ENCODE measurements around the gene NPBWR2. TPM values are rescaled to one million over a fixed set of nuclear protein-coding genes. Genes with fewer than 3 reads are reported as not detected.
"Not testable (repeated sequence)": the region's sequence is repeated elsewhere in the genome, so short reads cannot be mapped to it uniquely, and the experiment has no call there.

The NPBWR2 gene
- total RNA-seq, 1 experiment from 2014 or later = not detected

- Histone ChIP-seq H3K36me3 (ENCODE audit: control insufficient read depth, insufficient read depth, low read length) (no peaks in the 10 kb centered on the region), H3K4me3 (ENCODE audit: low read depth in 2 of 2, low read length in 2 of 2) (no peak overlapping the region), H3K27me3 (ENCODE audit: control insufficient read depth, insufficient read depth, low read length) (peaks cover 8% of the 10 kb centered on the region), H3K4me1 (ENCODE audit: control insufficient read depth, insufficient read depth, low read length) (no peaks in the 10 kb centered on the region), H3K9me3 (ENCODE audit: control insufficient read depth, insufficient read depth, low read depth, low read length) (no peaks in the 10 kb centered on the region), H3K27ac (ENCODE audit: low read length) (no peak overlapping the region)
- in situ Hi-C loops (cut with HindIII; ENCODE audit: low pct_unique_long_range_greater_than_20kb, low sequenced_read_pairs) (no loop called here), intact Hi-C loops (cut with micrococcal nuclease; ENCODE audit: unreplicated experiment) (no loop called here)
- no peak for DNase-seq (ENCODE audit: low read depth, low spot score)
- TF ChIP-seq REST (IDR thresholded peaks at IDR 0.05; ENCODE audit: insufficient read depth in 1 of 2, low read depth in 2 of 2, low read length in 1 of 2) = no peak
- TF ChIP-seq POLR2AphosphoS5 (IDR thresholded peaks at IDR 0.05; ENCODE audit: low read depth, low read length) = no peak
- no peak for TF ChIP-seq SIN3A (IDR thresholded peaks at IDR 0.05; ENCODE audit: borderline replicate concordance, insufficient read depth, low read depth, low read length)
- TF ChIP-seq TCF7L2 (IDR thresholded peaks at IDR 0.05; ENCODE audit: low read depth, low read length) = no peak
- TF ChIP-seq CTCF (IDR thresholded peaks at IDR 0.05) = no peak
- ChIA-PET POLR2A (no interaction called here), CTCF (no interaction called here)
- BruUV-seq (replicated peaks) = no TSS peak
- no peak for ATAC-seq
Measured at GRCh38 chr20:64129146-64129782, 21.9 kb upstream of the NPBWR2 start.

GRCh38 chr20:64123517-64123916, 16.2 kb upstream of the NPBWR2 start:
- intact Hi-C loops (cut with micrococcal nuclease; ENCODE audit: unreplicated experiment); H3K9me3 ChIP-seq (ENCODE audit: control insufficient read depth, insufficient read depth, low read depth, low read length); H3K27ac ChIP-seq (ENCODE audit: low read length); in situ Hi-C loops (cut with HindIII; ENCODE audit: low pct_unique_long_range_greater_than_20kb, low sequenced_read_pairs); H3K4me1 ChIP-seq (ENCODE audit: control insufficient read depth, insufficient read depth, low read length); ATAC-seq; CTCF ChIA-PET; DNase-seq (ENCODE audit: low read depth, low spot score); H3K36me3 ChIP-seq (ENCODE audit: control insufficient read depth, insufficient read depth, low read length); BruUV-seq (replicated peaks); H3K4me3 ChIP-seq (ENCODE audit: low read depth in 2 of 2, low read length in 2 of 2): not testable (repeated sequence)
- peaks cover 17% of the 10 kb centered on the region for H3K27me3 ChIP-seq (ENCODE audit: control insufficient read depth, insufficient read depth, low read length)
- POLR2A ChIA-PET = interaction anchor here (0.7 kb wide), 1 partner anchor 21 kb away, joined by 5 read pairs; no protein-coding TSS in a partner anchor

DNA sequence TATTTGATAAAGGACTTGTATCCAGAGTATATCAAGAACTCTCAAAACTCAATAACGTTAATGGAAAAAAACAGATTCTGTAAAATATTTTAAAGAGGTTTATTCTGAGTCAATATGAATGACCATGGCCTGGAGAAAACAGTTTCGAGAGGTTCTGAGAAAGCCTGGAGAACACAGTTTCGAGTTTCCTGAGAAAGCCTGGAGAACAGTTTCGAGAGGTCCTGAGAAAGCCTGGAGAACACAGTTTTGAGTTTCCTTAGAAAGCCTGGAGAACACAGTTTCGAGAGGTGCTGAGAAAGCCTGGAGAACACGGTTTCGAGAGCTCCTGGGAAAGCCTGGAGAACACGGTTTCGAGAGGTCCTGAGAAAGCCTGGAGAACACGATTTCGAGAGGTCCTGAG, 15.6 kb upstream of the NPBWR2 start:
- H3K4me3 ChIP-seq (ENCODE audit: low read depth in 2 of 2, low read length in 2 of 2); H3K9me3 ChIP-seq (ENCODE audit: control insufficient read depth, insufficient read depth, low read depth, low read length); H3K4me1 ChIP-seq (ENCODE audit: control insufficient read depth, insufficient read depth, low read length); BruUV-seq (replicated peaks); intact Hi-C loops (cut with micrococcal nuclease; ENCODE audit: unreplicated experiment); DNase-seq (ENCODE audit: low read depth, low spot score); ATAC-seq; H3K36me3 ChIP-seq (ENCODE audit: control insufficient read depth, insufficient read depth, low read length); CTCF ChIA-PET; H3K27ac ChIP-seq (ENCODE audit: low read length); in situ Hi-C loops (cut with HindIII; ENCODE audit: low pct_unique_long_range_greater_than_20kb, low sequenced_read_pairs): not testable (repeated sequence)
- peaks cover 15% of the 10 kb centered on the region for H3K27me3 ChIP-seq (ENCODE audit: control insufficient read depth, insufficient read depth, low read length)
- POLR2A ChIA-PET = interaction anchor here (0.7 kb wide), 1 partner anchor 21 kb away, joined by 5 read pairs; no protein-coding TSS in a partner anchor
